Stimulated activated naive CD8-positive, alpha-beta T cell treated with anti-CD3 and anti-CD28 coated beads, Interleukin-15, amount 100 ng/mL, for 72 hours (primary cell): Measurements from ENCODE around the gene BPIFB4.
A peak's percentile ranks its signal among the peaks of the same experiment; 100 is the strongest.

Experiments used
- ATAC-seq: fragments of 150-1000 bp; cut with Tn5 transposase; 2 replicates; pipeline ENCODE4 v1.10.0; 2021; ENCODE audit warnings: mild to moderate bottlenecking, moderate library complexity
- DNase-seq, 2 donors: peaks; one replicate each; pipeline ENCODE4 v3.0.0; 2021 to 2022
- H3K27ac Mint-ChIP-seq, 2 donors: one replicate each; pipeline ENCODE4 v1.8.0; 2022; ENCODE audit warnings: mild to moderate bottlenecking in 2 of 2, mixed read lengths in 2 of 2, moderate library complexity in 2 of 2
- H3K27me3 Mint-ChIP-seq: one replicate; pipeline ENCODE4 v1.8.0; 2022; ENCODE audit warnings: mixed read lengths
- H3K4me1 Mint-ChIP-seq: one replicate; pipeline ENCODE4 v1.8.0; 2022; ENCODE audit warnings: mild to moderate bottlenecking, mixed read lengths
- H3K4me3 Mint-ChIP-seq, 2 donors: one replicate each; pipeline ENCODE4 v1.8.0; 2022; ENCODE audit warnings: mild to moderate bottlenecking in 2 of 2, mixed read lengths in 2 of 2, moderate library complexity in 1 of 2
- H3K9me3 Mint-ChIP-seq, 2 donors: one replicate each; pipeline ENCODE4 v1.8.0; 2022; ENCODE audit warnings: mixed read lengths in 2 of 2

Gene BPIFB4

DNA sequence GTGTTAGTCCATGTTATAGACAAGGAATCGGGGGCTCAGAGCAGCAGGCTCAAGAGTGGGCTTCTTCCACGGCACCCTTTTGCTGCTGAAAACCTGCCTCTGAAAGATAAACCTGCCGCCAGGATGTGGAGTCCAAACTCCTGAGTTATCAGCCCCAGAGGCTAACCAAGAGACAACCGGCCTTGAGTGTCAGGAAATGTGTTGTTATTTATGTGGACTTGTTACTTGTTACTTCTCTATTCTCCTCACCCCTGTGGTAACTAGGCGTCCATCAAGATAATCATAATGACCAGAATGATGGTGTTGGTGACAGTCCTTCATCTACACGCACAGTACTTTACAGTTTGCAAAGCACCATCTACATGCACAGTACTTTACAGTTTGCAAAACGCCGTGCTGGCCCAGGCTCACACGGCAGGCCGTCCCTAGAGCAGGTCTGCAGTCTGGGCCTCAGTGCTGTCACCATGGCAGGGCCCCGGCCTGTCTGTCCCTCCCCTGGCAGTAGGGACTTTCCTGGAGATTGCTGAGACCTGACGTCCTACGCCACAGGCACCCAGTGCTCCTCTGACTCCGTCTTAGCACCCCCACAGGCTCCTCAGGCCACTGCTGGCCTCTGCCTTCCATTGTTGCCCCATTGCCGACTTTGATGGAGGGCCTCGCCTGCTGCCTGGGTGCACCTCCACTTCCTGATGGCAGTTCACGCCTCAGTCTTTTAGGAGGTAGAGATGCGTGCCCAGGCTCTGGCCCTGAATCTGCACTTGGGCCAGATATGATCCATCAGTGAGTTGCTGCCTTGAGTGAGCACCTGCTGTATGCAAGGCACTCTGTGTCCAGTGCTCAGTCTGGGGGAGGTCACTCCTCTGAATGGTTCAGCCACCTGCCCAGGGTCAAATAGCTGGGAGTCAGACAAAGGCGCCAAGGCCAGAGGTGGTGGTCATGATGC lies 9.1 kb upstream of the BPIFB4 start:
- ATAC-seq (no peak), DNase-seq (no peak)
- Mint-ChIP-seq H3K27me3 (no peaks in the 10 kb centered on the region), H3K4me1 (no peaks in the 10 kb centered on the region), H3K4me3 (no peak overlapping the region), H3K9me3 (no peaks in the 10 kb centered on the region), H3K27ac (peak overlapping the region in 1 of 2 donors; percentile 21)

DNA sequence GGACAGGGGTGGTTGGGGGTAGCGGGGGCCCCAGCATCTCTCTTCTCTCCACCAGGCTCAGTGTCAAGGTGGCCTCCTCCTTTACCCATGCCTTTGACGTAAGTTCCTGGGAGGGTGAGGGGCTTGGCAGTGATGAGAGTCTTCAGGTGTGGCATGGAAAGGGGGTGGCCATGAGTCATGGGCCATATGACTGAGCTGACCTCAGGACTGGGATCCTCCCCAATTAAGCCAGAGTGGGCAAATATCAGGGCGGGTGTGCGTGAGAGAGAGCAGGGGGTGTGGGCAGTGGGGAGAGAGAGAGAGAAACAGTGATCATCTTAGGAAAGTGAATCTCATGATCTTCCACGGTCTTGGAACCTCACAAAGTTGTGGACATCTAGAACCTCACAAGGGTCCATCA lies 8.2 kb upstream of the BPIFB4 start:
- DNase-seq (no peak), ATAC-seq (no peak)
- H3K4me3 Mint-ChIP-seq = no peak overlapping the region
- no peaks in the 10 kb centered on the region for H3K9me3 Mint-ChIP-seq
- no peak overlapping the region for H3K27ac Mint-ChIP-seq
- no peaks in the 10 kb centered on the region for H3K27me3 Mint-ChIP-seq
- no peaks in the 10 kb centered on the region for H3K4me1 Mint-ChIP-seq

DNA sequence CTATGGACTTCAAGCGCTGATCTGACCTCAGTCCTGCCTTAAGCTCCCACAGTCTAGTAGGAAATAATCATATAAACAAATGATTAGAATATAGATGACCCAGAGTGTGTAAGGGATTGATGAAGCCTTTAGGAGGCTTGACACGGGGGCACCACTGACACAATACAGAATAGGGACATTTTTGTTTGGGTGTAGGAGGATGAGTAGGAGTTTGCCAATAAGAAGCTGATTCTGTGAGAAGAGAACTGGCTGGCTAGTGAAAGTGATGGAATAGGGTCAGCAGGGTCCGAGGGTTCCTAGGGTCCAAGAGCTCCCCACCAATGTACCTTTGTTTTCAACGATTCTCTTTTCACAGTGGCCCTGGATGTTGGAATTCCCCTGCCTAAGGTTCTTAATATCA lies 7.1 kb upstream of the BPIFB4 start:
- no peak overlapping the region for H3K4me3 Mint-ChIP-seq
- H3K9me3 Mint-ChIP-seq = no peaks in the 10 kb centered on the region
- DNase-seq (no peak), ATAC-seq (no peak)
- no peaks in the 10 kb centered on the region for H3K27me3 Mint-ChIP-seq
- no peaks in the 10 kb centered on the region for H3K4me1 Mint-ChIP-seq
- no peak overlapping the region for H3K27ac Mint-ChIP-seq

DNA sequence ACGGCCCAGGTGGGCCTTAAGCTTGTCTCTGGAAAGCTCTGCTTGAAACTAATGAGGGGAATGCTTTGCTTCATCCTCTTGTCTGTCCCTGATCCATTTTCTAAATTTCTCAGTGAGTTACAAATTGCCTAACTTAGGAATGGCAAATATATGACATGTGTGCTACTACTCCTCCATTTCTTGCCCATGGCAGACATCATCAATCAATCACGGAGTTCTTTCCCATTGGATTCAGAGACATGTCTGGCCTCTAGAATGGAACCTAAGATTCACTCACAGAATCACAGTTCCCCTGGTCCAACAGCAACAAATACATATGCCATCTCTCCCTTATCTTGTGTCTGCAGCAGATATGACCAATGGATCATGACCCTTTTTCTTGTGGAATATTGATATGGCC lies 6.6 kb upstream of the BPIFB4 start:
- Mint-ChIP-seq H3K27ac (no peak overlapping the region), H3K4me1 (no peaks in the 10 kb centered on the region), H3K4me3 (no peak overlapping the region), H3K27me3 (no peaks in the 10 kb centered on the region), H3K9me3 (no peaks in the 10 kb centered on the region)
- DNase-seq = no peak
- ATAC-seq = no peak

DNA sequence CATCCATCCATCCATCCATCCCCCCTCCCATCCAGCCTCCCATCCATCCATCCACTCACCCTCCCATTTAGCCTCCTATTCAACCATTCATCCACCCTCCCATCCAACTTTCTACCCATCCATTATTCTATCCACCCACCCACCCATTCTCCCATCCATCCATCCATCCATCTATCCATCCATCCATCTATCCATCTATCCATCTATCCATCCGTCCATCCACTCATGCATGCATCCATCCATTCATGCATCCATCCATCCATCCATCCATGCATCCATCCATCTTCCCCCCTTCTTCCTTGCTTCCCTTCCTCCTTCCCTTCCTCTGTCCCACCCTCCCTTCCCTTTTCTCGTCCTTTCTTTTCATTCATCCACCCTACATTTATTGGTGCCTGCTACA lies 4.8 kb upstream of the BPIFB4 start:
- DNase-seq (no peak), ATAC-seq (no peak)
- Mint-ChIP-seq H3K9me3 (no peaks in the 10 kb centered on the region), H3K27me3 (no peaks in the 10 kb centered on the region), H3K27ac (no peak overlapping the region), H3K4me3 (no peak overlapping the region), H3K4me1 (no peaks in the 10 kb centered on the region)

DNA sequence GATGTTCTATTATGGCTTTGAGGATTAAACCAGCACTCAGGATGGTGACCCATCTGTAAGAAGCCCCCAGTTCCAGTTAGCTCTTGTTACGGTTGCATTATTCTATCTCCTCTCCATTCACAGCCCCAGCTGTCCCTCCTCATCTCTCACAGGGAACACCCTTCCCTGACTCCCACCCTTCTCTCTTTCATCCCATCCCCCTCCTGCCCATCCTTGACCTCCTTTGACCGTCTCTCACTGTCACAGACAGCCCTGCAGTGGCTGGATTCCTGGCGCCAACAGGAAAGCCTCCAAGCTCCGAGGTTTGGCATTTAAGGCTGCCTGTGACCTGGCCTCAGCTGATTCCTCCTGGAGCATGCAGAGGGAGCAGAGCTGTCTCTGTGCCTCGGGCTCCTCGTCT lies 4.2 kb upstream of the BPIFB4 start:
- Mint-ChIP-seq H3K4me3 (no peak overlapping the region), H3K27ac (no peak overlapping the region)
- ATAC-seq = no peak

DNA sequence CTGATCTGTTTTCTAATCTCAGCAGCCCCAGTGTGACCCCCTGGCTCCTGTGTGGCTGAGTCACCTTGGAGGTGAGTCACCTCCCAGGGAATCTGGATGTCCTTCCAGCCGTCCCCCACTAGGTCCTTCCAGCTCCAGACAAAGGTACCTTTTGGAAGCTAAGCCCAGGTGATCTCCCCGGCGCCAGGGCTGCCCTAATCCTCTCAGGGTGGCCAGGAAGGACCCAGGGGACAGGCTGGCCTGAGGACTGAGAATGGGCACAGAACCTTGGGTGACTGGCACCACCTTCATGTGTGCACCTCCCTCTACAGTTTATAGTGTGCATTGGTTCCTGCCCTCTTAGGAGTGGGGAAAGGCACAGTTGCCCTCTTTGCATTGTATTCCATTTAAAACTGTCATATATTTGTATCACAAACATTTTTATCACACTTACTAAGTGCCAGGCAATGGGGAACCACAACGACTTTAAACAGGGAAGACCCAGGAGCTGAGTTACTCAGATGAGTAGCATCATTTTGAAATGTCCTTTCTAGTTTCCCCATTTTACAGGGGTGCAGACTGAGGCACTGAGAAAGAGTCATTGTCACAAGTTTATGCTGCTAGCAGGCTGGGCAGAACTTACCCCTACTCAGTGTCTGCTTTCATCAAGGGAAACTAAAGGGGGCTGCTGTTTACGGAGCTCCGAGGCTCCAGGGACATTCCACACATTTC lies 2.6 kb upstream of the BPIFB4 start:
- Mint-ChIP-seq H3K27me3 (no peaks in the 10 kb centered on the region), H3K4me3 (no peak overlapping the region), H3K9me3 (no peaks in the 10 kb centered on the region), H3K27ac (no peak overlapping the region), H3K4me1 (no peaks in the 10 kb centered on the region)
- DNase-seq = peak in 1 of 2 donors; percentile 12
- ATAC-seq = peak; percentile 65

More for the DNA sequence above, 4.2 kb upstream of the BPIFB4 start:
- Mint-ChIP-seq H3K4me1 (no peaks in the 10 kb centered on the region), H3K9me3 (no peaks in the 10 kb centered on the region), H3K27me3 (no peaks in the 10 kb centered on the region)
- DNase-seq = no peak

DNA sequence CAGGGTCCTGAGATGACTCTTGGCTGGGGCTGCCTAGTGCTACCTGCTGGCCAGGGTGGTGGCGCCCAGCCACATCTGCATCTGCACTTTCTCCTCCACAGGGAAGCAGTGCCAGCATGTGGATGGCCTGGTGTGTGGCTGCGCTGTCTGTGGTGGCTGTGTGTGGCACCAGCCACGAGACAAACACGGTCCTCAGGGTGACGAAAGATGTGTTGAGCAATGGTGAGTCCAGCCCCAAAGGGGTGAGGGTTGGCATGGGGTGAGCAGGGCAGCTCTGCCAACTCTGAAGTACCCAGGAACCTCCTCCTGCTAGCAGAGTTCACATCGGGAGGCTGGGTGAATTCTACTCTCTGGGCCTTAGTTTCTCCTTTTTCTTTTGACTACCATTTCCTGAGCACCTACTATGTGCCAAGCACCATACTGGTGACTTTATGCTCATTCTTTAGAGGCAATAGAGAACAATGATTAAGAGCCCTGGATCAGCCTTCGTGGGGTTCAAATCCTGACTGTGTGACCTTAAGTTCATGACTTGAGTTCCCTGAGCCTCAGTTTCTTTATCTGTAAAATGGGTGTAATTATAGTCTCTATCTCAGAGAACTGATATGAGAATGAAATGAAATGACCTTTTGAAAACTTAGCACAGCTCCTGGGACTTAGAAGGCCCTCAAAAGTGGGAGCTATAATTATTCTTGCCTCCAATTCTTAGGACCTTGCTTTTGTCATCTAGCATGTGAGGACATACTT lies 2.1 kb downstream of the BPIFB4 start:
- Mint-ChIP-seq H3K27me3 (no peaks in the 10 kb centered on the region), H3K27ac (no peak overlapping the region), H3K4me3 (no peak overlapping the region), H3K9me3 (no peaks in the 10 kb centered on the region), H3K4me1 (no peaks in the 10 kb centered on the region)
- no peak for DNase-seq
- no peak for ATAC-seq

DNA sequence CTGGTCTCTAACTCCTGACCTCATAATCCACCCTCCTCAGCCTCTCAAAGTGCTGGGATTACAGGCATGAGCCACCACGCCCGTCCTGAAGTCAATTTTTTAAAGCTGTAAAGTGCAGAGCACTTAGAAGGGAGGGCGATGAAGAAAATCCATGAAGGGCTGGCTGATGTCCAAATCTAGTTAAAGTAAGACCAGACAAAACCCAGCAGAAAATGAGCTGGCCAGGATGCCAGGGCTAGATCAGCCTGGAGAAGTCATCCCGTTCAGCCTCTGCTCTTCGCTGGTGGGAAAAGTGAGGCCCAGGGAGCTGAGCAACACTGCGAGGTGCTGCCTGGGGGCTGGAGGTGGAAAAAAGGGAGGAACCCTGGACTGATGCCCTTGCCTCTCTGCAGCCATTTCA lies 3.1 kb downstream of the BPIFB4 start:
- DNase-seq (no peak), ATAC-seq (no peak)
- Mint-ChIP-seq H3K9me3 (no peaks in the 10 kb centered on the region), H3K4me3 (no peak overlapping the region), H3K27ac (no peak overlapping the region), H3K27me3 (no peaks in the 10 kb centered on the region), H3K4me1 (no peaks in the 10 kb centered on the region)

DNA sequence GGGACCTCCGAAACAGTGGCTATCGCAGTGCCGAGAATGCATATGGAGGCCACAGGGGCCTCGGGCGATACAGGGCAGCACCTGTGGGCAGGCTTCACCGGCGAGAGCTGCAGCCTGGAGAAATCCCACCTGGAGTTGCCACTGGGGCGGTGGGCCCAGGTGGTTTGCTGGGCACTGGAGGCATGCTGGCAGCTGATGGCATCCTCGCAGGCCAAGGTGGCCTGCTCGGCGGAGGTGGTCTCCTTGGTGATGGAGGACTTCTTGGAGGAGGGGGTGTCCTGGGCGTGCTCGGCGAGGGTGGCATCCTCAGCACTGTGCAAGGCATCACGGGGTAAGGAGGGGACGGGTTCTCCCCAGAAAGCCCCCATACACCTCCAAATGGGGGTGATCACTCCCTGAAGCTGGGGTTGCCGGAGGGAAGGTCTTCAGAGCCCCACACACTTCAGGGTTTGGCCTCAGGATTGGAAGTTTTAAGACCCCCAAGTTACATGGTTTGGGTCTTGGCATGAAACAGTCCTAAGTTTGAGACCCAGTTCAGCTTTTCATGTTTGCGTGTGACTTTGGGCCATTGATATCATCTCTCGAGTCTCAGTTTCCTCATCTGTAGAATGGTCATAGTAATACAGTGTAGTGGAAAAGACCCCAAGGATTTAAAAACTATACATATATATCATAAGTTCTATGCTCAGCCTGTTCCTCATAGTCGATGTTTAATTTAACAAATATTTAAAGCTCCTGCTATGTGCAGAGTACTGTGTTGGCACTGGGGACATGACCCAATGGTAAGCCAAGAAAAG lies 4.3 kb downstream of the BPIFB4 start:
- no peak overlapping the region for H3K27ac Mint-ChIP-seq
- ATAC-seq = no peak
- H3K9me3 Mint-ChIP-seq = no peaks in the 10 kb centered on the region
- H3K4me3 Mint-ChIP-seq = no peak overlapping the region
- no peaks in the 10 kb centered on the region for H3K4me1 Mint-ChIP-seq
- DNase-seq = no peak
- H3K27me3 Mint-ChIP-seq = no peaks in the 10 kb centered on the region

DNA sequence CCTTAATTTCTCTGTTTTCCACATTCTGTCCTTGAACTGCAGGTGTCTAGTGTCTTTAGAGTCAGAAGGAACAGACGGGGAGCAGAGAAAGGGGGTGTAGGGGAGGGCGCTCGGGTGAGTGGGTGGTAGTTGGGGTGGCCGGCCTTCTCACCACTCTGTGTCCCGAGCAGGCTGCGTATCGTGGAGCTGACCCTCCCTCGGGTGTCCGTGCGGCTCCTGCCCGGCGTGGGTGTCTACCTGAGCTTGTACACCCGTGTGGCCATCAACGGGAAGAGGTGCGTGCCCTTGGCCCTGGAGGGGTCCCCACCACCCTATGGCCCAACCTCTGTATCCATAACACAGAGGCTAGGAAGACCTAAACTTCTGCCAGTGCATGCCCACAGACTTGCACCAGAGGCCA lies 5.3 kb downstream of the BPIFB4 start:
- DNase-seq = no peak
- no peaks in the 10 kb centered on the region for H3K4me1 Mint-ChIP-seq
- no peaks in the 10 kb centered on the region for H3K9me3 Mint-ChIP-seq
- no peak for ATAC-seq
- no peak overlapping the region for H3K27ac Mint-ChIP-seq
- H3K4me3 Mint-ChIP-seq = no peak overlapping the region
- H3K27me3 Mint-ChIP-seq = no peaks in the 10 kb centered on the region

DNA sequence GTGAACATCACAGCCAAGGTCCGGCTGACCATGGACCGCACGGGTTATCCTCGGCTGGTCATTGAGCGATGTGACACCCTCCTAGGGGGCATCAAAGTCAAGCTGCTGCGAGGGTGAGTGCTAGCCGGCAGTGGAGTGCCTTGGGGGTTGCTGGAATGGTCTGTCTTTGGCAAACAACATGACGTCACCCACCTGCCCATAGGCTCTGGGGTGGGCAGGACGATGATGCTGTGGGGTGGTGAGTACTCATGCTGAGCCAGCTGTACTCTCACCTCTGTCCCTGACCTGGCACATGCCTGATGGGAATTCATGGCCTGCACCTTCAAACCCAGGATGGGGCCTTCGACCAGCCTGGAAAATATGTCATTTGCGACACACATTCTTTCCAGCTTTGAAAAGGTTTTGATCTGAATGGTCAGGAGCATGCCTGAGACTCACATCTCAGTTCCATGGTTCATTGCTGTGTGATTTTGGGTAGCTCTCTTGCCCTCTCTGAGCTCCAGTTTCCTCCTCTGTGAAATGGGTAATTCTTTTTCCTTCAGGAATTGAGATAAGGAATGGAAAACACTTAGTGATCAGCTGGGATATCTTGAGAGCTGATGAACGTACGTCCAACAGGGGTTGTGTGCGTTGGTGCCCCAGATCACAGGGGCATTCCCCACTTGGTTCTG lies 6.7 kb downstream of the BPIFB4 start:
- Mint-ChIP-seq H3K4me3 (no peak overlapping the region), H3K27me3 (no peaks in the 10 kb centered on the region), H3K4me1 (no peaks in the 10 kb centered on the region), H3K27ac (no peak overlapping the region), H3K9me3 (no peaks in the 10 kb centered on the region)
- DNase-seq (no peak), ATAC-seq (no peak)

DNA sequence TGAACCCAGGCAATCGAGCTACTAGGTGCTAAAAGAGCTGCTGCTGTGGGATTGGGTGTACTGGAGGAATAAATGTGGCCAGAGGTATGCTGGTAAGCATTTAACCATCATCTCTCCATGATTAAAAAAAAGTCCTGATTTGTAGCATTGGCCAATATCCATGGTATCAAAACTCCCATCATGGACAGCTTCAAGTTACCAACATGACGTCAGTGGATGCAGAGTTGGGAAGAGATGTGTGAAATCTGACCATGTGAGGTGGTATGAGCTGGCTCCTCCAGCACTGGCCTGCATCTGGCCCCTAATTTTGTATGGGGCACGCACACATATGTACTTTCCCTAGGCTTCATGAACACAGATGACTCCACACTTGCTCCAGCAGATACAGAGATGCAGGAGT lies 11.7 kb downstream of the BPIFB4 start:
- no peaks in the 10 kb centered on the region for H3K4me1 Mint-ChIP-seq
- ATAC-seq (no peak), DNase-seq (no peak)
- H3K27ac Mint-ChIP-seq = no peak overlapping the region
- no peaks in the 10 kb centered on the region for H3K27me3 Mint-ChIP-seq
- H3K9me3 Mint-ChIP-seq = peaks cover 0 to 7% of the 10 kb centered on the region in 2 donors
- no peak overlapping the region for H3K4me3 Mint-ChIP-seq

DNA sequence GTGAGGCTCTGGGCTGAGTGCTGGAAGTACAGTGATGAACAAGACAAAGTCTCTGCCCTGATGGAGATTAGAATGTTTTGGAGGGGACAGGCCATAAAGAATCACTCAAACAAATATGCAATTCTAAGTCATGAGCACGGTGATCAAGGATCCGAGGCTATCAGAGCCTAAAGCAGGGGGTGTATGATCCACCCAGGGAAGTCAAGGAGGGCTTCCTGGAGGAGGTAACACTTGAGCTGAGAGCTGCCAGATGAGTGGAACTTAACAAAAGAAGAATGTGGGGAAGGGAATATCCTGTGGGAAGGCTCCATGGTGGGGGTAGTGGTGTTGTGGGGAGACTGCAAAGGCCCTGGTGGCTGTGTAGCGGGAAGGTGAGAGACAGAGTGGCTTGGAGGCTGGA lies 12.2 kb downstream of the BPIFB4 start:
- DNase-seq (no peak), ATAC-seq (no peak)
- H3K4me3 Mint-ChIP-seq = no peak overlapping the region
- no peaks in the 10 kb centered on the region for H3K27me3 Mint-ChIP-seq
- H3K4me1 Mint-ChIP-seq = no peaks in the 10 kb centered on the region
- peaks cover 0 to 7% of the 10 kb centered on the region in 2 donors for H3K9me3 Mint-ChIP-seq
- H3K27ac Mint-ChIP-seq = no peak overlapping the region

DNA sequence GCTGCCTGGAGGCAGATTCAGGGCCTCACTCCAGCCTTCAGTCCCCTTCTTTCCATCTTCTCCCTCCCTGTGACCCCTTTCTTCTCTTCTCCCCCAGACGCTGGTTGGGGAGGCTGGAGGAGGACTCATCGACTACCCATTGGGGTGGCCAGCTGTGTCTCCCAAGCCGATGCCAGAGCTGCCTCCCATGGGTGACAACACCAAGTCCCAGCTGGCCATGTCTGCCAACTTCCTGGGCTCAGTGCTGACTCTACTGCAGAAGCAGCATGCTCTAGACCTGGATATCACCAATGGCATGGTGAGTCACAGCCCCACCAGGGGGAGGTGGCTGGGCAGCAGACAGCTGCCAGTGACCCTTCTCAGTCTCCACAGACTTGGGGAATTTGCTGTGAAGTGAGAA lies 12.9 kb downstream of the BPIFB4 start:
- Mint-ChIP-seq H3K27ac (no peak overlapping the region), H3K27me3 (no peaks in the 10 kb centered on the region), H3K4me3 (no peak overlapping the region), H3K4me1 (no peaks in the 10 kb centered on the region), H3K9me3 (peaks cover 0 to 7% of the 10 kb centered on the region in 2 donors)
- ATAC-seq = no peak
- no peak for DNase-seq
